GM21825 (cell line): ENCODE measurements around the gene RUNX1.
A peak's percentile ranks its signal among the peaks of the same experiment; 100 is the strongest.
"Not testable (repeated sequence)": the region's sequence is repeated elsewhere in the genome, so short reads cannot be mapped to it uniquely, and the experiment has no call there.

Source experiments
- ATAC-seq: cut with Tn5 transposase; IDR thresholded peaks from one replicate; pipeline ENCODE4 v1.9.1; 2021; ENCODE audit warnings: mild to moderate bottlenecking, moderate library complexity; ENCODE audit not compliant: unreplicated experiment

RUNX1 gene

GRCh38 chr21:34817821-34818661, 231.1 kb downstream of the RUNX1 start:
- no peak for ATAC-seq

- ATAC-seq, result no peak
Observed at GRCh38 chr21:34815831-34816705, 233.0 kb downstream of the RUNX1 start.

- no peak for ATAC-seq
Observed at GRCh38 chr21:34814529-34814951, 234.6 kb downstream of the RUNX1 start.

- ATAC-seq, result no peak
Observed at GRCh38 chr21:34813266-34813894, 235.7 kb downstream of the RUNX1 start.

- ATAC-seq, result no peak
Observed at GRCh38 chr21:34812504-34813265, 236.4 kb downstream of the RUNX1 start.

- no peak for ATAC-seq
Observed at GRCh38 chr21:34811368-34811767, 237.7 kb downstream of the RUNX1 start.

GRCh38 chr21:34810786-34811185, 238.3 kb downstream of the RUNX1 start:
- no peak for ATAC-seq

- no peak for ATAC-seq
Observed at GRCh38 chr21:34809822-34810221, 239.3 kb downstream of the RUNX1 start.

- ATAC-seq, result no peak
Observed at GRCh38 chr21:34808569-34809204, 240.4 kb downstream of the RUNX1 start.

- ATAC-seq, result no peak
Observed at GRCh38 chr21:34807881-34808568, 241.1 kb downstream of the RUNX1 start.

GRCh38 chr21:34807146-34807880, 241.8 kb downstream of the RUNX1 start:
- ATAC-seq, result peak; percentile 79

GRCh38 chr21:34806423-34806822, 242.7 kb downstream of the RUNX1 start:
- no peak for ATAC-seq

GRCh38 chr21:34805157-34805556, 243.9 kb downstream of the RUNX1 start:
- ATAC-seq, result no peak

GRCh38 chr21:34804584-34804983, 244.5 kb downstream of the RUNX1 start:
- ATAC-seq, result not testable (repeated sequence)

GRCh38 chr21:34803782-34804370, 245.2 kb downstream of the RUNX1 start:
- ATAC-seq, result no peak

- no peak for ATAC-seq
Observed at GRCh38 chr21:34802180-34802899, 246.8 kb downstream of the RUNX1 start.

- peak; percentile 68 for ATAC-seq
Observed at GRCh38 chr21:34801519-34802132, 247.5 kb downstream of the RUNX1 start.
